ENCODE measurements around the gene ZNRF1.

Gene ZNRF1

DNA sequence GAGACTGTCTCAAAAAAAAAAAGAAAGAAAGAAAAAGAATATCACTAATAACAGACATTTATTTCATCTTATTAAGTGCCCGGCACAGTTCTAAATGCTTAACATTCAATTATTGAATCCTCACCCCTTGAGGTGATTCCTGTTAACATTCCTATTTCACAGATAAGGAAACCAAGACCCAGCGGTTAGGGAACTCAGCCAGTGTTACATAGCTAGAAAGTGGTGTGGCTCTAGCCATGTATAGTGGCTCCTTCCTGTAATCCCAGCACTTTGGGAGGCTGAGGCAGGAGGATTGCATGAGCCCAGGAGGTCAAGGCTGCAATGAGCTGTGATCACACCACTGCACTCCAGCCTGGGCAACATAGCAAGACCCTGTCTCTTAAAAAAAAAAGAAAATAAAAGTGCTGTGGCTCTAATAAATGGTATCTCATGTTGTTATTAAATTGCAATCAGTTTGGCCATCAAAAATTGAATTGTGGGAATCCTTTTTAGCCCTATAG lies 28.1 kb downstream of the ZNRF1 start:
- TF ChIP-seq, protein P1, sequence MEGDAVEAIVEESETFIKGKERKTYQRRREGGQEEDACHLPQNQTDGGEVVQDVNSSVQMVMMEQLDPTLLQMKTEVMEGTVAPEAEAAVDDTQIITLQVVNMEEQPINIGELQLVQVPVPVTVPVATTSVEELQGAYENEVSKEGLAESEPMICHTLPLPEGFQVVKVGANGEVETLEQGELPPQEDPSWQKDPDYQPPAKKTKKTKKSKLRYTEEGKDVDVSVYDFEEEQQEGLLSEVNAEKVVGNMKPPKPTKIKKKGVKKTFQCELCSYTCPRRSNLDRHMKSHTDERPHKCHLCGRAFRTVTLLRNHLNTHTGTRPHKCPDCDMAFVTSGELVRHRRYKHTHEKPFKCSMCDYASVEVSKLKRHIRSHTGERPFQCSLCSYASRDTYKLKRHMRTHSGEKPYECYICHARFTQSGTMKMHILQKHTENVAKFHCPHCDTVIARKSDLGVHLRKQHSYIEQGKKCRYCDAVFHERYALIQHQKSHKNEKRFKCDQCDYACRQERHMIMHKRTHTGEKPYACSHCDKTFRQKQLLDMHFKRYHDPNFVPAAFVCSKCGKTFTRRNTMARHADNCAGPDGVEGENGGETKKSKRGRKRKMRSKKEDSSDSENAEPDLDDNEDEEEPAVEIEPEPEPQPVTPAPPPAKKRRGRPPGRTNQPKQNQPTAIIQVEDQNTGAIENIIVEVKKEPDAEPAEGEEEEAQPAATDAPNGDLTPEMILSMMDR (IDR thresholded peaks at IDR 0.05; ENCODE audit: low read length, missing control alignments): no peak
- no peak overlapping the region for H3K4me3 ChIP-seq (replicated peaks; ENCODE audit: low read depth, low read length)
- peak; percentile 35 for DNase-seq (ENCODE audit: low read depth)

DNA sequence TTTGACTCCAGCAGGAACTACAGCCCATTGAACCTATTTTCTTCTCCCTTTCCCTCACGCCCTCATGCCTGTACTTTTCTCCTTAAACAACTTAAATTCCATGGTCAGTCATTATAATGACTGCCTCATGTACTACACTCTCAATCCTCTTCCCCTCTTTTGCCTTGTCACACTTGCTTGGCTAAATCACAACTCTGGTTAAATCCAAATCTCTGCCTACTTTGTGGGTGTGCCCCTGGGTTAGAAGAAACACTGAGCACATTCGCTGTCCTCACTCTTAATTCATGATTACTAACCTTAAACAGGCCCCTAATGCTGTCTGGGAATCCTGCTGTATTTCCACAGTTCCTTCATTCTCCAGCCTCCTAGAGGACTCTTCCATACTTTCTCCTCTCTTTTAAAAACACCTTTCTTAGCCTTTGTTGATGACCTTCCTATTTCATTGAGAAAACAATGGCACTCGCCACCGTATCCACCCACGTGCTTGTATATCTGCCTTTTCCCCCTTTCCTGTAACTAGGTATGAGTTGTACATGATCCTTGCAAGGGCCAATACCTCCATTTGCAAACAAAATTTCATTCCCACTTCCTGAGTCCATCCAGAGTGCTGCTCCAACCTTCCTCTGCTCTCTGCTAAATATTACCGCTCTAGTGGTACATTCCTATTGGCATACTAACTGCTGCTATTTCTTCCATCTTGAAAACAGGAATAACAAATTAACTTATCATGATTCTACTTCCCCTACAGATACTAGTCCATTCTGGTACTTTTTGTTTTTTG lies 28.9 kb downstream of the ZNRF1 start:
- TF ChIP-seq, protein P1 (IDR thresholded peaks at IDR 0.05; ENCODE audit: low read length, missing control alignments): no peak
- DNase-seq (ENCODE audit: low read depth): no peak
- no peak overlapping the region for H3K4me3 ChIP-seq (replicated peaks; ENCODE audit: low read depth, low read length)

DNA sequence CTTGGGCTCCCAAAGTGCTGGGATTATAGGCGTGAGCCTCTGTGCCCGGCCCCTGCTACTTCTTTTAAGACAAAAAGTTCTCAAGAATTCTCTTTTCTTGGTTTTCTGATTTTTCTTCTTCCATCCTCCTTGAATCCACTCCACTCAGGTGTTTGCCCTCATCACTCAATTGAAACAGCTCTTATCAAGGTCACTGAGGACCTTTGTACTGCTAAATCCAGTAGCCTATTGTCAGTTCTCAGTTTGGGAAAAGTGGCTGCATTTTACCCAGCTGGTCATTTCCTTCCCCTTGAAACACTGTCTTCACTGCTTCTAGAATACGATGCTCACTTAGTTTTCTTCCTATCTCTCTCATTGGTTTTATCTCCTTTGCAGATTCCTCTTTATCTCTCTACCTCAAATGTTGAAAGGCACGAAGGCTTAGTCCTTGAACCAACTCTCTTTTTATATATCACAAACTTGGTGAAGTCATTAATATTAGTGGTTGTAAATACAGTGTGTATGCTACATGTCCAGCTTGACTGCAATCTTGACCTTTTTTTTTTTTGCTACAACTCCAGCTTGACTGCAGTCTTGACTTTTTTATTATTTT lies 29.8 kb downstream of the ZNRF1 start:
- no peak overlapping the region for H3K4me3 ChIP-seq (replicated peaks; ENCODE audit: low read depth, low read length)
- DNase-seq (ENCODE audit: low read depth): no peak
- TF ChIP-seq, protein P1 (IDR thresholded peaks at IDR 0.05; ENCODE audit: low read length, missing control alignments): no peak

DNA sequence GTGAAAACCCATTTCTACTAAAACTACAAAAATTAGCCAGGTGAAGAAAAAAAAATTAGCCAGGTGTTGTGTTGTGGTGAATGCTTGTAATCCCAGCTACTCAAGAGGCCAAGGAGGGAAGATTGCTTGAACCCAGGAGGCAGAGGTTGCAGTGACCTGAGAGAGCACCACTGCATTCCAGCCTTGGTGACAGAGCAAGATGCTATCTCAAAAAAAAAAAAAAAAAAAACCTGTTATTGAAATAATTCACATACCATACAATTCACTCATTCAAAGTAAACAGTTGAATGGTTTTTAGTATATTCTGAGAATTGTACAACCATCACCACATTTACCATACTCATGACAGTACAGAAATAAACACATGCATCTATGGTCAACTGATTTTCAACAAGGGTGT lies 31.0 kb downstream of the ZNRF1 start:
- DNase-seq (ENCODE audit: low read depth): peak; percentile 43
- H3K4me3 ChIP-seq (replicated peaks; ENCODE audit: low read depth, low read length): no peak overlapping the region
- TF ChIP-seq, protein P1 (IDR thresholded peaks at IDR 0.05; ENCODE audit: low read length, missing control alignments): no peak

DNA sequence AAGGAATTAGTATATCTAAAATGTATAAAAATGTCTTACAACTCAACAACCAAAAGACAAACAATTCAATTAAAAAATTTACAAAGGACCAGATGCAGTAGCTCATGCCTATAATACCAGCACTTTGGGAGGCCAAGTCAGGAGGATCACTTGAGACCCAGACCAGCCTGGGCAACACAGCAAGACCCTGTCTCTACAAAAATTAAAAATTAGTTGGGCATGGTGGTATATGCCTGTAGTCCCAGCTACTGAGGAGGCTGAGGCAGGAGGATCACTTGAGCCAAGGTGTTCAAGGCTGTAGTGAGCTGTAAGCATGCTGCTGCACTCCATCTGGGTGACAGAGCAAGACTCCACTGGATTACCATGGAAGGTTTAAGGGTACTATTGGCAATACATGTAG lies 33.8 kb downstream of the ZNRF1 start:
- no peak for DNase-seq (ENCODE audit: low read depth)
- TF ChIP-seq, protein P1 (IDR thresholded peaks at IDR 0.05; ENCODE audit: low read length, missing control alignments): no peak
- H3K4me3 ChIP-seq (replicated peaks; ENCODE audit: low read depth, low read length): no peak overlapping the region

DNA sequence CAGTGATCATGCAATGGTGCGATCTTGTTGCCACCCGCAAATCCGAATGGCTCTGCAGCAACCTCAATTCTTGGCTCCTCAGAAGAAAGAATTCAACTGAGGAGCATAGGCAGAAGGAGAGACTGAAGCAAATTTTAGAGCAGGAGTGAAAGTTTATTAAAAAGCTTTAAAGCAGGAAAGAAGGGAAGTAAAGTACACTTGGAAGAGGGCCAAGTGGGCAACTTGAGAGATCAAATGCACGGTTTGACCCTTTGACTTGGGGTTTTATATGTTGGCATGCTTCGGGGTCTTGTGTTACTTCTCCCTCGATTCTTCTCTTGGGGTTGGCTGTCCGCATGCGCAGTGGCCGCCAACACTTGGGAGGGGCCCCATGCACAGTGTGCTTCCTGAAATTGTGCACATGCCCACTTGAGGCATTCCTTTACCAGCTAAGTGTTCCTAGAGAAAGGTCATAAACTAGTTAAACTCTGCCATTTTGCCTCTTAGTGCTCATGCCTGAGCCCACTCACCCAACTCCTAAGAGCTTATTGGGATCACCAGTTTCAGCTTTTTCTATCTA lies 36.7 kb downstream of the ZNRF1 start:
- TF ChIP-seq, protein P1 (IDR thresholded peaks at IDR 0.05; ENCODE audit: low read length, missing control alignments): no peak
- no peak for DNase-seq (ENCODE audit: low read depth)
- H3K4me3 ChIP-seq (replicated peaks; ENCODE audit: low read depth, low read length): no peak overlapping the region
